ENCODE measurements around the gene ZNF467.

The ZNF467 gene

GRCh38 chr7:149751043-149751775, 22.2 kb downstream of the ZNF467 start:
- DNase-seq (ENCODE audit: low read depth in 2 of 2, low spot score in 1 of 2): no peak

GRCh38 chr7:149750122-149750845, 23.1 kb downstream of the ZNF467 start:
- DNase-seq (ENCODE audit: low read depth in 2 of 2, low spot score in 1 of 2): no peak

GRCh38 chr7:149748076-149748874, 25.1 kb downstream of the ZNF467 start:
- DNase-seq (ENCODE audit: low read depth in 2 of 2, low spot score in 1 of 2): no peak

- no peak for DNase-seq (ENCODE audit: low read depth in 2 of 2, low spot score in 1 of 2)
Observed at GRCh38 chr7:149743476-149744255, 29.7 kb downstream of the ZNF467 start.

- DNase-seq (ENCODE audit: low read depth in 2 of 2, low spot score in 1 of 2): peak; percentile 37 to 39
Observed at GRCh38 chr7:149742075-149742701, 31.2 kb downstream of the ZNF467 start.

- no peak for DNase-seq (ENCODE audit: low read depth in 2 of 2, low spot score in 1 of 2)
Observed at GRCh38 chr7:149741629-149742028, 31.8 kb downstream of the ZNF467 start.

- no peak for DNase-seq (ENCODE audit: low read depth in 2 of 2, low spot score in 1 of 2)
Observed at GRCh38 chr7:149736478-149737360, 36.7 kb downstream of the ZNF467 start.

GRCh38 chr7:149735779-149736477, 37.5 kb downstream of the ZNF467 start:
- DNase-seq (ENCODE audit: low read depth in 2 of 2, low spot score in 1 of 2): no peak

- no peak for DNase-seq (ENCODE audit: low read depth in 2 of 2, low spot score in 1 of 2)
Observed at GRCh38 chr7:149735181-149735602, 38.2 kb downstream of the ZNF467 start.

- no peak for DNase-seq (ENCODE audit: low read depth in 2 of 2, low spot score in 1 of 2)
Observed at GRCh38 chr7:149734791-149735075, 38.7 kb downstream of the ZNF467 start.

- DNase-seq (ENCODE audit: low read depth in 2 of 2, low spot score in 1 of 2): no peak
Observed at GRCh38 chr7:149733924-149734790, 39.2 kb downstream of the ZNF467 start.

- DNase-seq (ENCODE audit: low read depth in 2 of 2, low spot score in 1 of 2): no peak
Observed at GRCh38 chr7:149733131-149733923, 40.1 kb downstream of the ZNF467 start.

- DNase-seq (ENCODE audit: low read depth in 2 of 2, low spot score in 1 of 2): no peak
Observed at GRCh38 chr7:149732611-149733010, 40.8 kb downstream of the ZNF467 start.

- DNase-seq (ENCODE audit: low read depth in 2 of 2, low spot score in 1 of 2): no peak
Observed at GRCh38 chr7:149732111-149732561, 41.3 kb downstream of the ZNF467 start.

GRCh38 chr7:149731207-149731955, 42.0 kb downstream of the ZNF467 start:
- no peak for DNase-seq (ENCODE audit: low read depth in 2 of 2, low spot score in 1 of 2)

- no peak for DNase-seq (ENCODE audit: low read depth in 2 of 2, low spot score in 1 of 2)
Observed at GRCh38 chr7:149729983-149730801, 43.2 kb downstream of the ZNF467 start.

Data from stimulated activated CD8-positive, alpha-beta memory T cell treated with anti-CD3 and anti-CD28 coated beads, Interleukin-4, amount 100 ng/mL, for 1 hour (primary cell).